GM12874 (cell line): ENCODE measurements around the gene MYO3B.

Source experiments
- CTCF ChIP-seq: IDR thresholded peaks from 2 replicates; pipeline ENCODE4 v1.5.1; 2011; ENCODE audit warnings: low read depth, mild to moderate bottlenecking, control low read depth, low read length, moderate library complexity; ENCODE audit not compliant: insufficient read depth

Gene MYO3B

GRCh38 chr2:170336408-170336807 is 158.5 kb downstream of the MYO3B start:
- no peak for TF ChIP-seq CTCF

- TF ChIP-seq CTCF = no peak
Observed at GRCh38 chr2:170336916-170337315, 159.0 kb downstream of the MYO3B start.

- no peak for TF ChIP-seq CTCF
Observed at GRCh38 chr2:170339322-170339721, 161.4 kb downstream of the MYO3B start.

- TF ChIP-seq CTCF = no peak
Observed at GRCh38 chr2:170339750-170340692, 162.1 kb downstream of the MYO3B start.

- TF ChIP-seq CTCF = no peak
Observed at GRCh38 chr2:170340693-170341068, 162.7 kb downstream of the MYO3B start.

GRCh38 chr2:170341684-170342623 is 164.0 kb downstream of the MYO3B start:
- no peak for TF ChIP-seq CTCF
